B cell (primary cell): ENCODE data around the gene RNF8. TPM values are rescaled to one million over a fixed set of nuclear protein-coding genes. Genes with fewer than 3 reads are reported as not detected.

ENCODE experiments used
- ATAC-seq: fragments of 200-7000 bp; cut with Tn5 transposase; one replicate; pipeline ENCODE4 v1.10.0; 2021; ENCODE audit warnings: low read depth, mild to moderate bottlenecking, moderate number of reproducible peaks, moderate library complexity
- CTCF ChIA-PET: fragments of 350-600 bp; sonication (Branson Sonifier 250); formaldehyde crosslinking; loops from one replicate; lab custom pipeline; 2021; ENCODE audit warnings: antibody characterized with exemption, inconsistent platforms; lab: Charles Lee
- POLR2A ChIA-PET: fragments of 350-600 bp; sonication (Branson Sonifier 250); formaldehyde crosslinking; loops from one replicate; lab custom pipeline; 2021; ENCODE audit warnings: antibody characterized with exemption; lab: Charles Lee
- DNase-seq: peaks from one replicate; pipeline ENCODE4 v3.0.0; 2013
- H2AFZ ChIP-seq: 2 replicates; pipeline ENCODE4 v1.6.1; 2012; ENCODE audit warnings: mild to moderate bottlenecking, low read depth, low read length; ENCODE audit not compliant: insufficient read depth, poor library complexity, severe bottlenecking
- H3K27ac ChIP-seq, 2 donors: 1 replicate in 1 of 2; 2 replicates in 1 of 2; pipeline ENCODE4 v1.5.1; 2012 to 2013; ENCODE audit warnings: low read length in 2 of 2, mild to moderate bottlenecking in 2 of 2, moderate library complexity in 1 of 2
- H3K27me3 ChIP-seq, 4 experiments: fragments of 200-600 bp in 1 of 4; sonication (generic) in 1 of 4; replicated peaks in 1 of 4; 1 replicate in 2 of 4; 2 replicates in 2 of 4; pipeline versions ENCODE4 v1.6.1 to v1.7.0; 2013 to 2016; ENCODE audit warnings: low read length in 3 of 4, mild to moderate bottlenecking in 2 of 4, mixed read lengths in 1 of 4, moderate library complexity in 1 of 4; ENCODE audit not compliant: insufficient read depth in 4 of 4, control insufficient read depth in 3 of 4; ENCODE audit errors: control extremely low read depth in 1 of 4
- H3K36me3 ChIP-seq, 2 experiments: replicated peaks in 1 of 2; 1 replicate in 1 of 2; 2 replicates in 1 of 2; pipeline versions ENCODE4 v1.6.1 to v1.7.1; 2013; ENCODE audit warnings: low read length in 1 of 2; ENCODE audit not compliant: insufficient read depth in 2 of 2, control insufficient read depth in 1 of 2; ENCODE audit errors: control extremely low read depth in 1 of 2, extremely low read depth in 1 of 2
- H3K4me1 ChIP-seq, 2 donors: fragments of 200-600 bp in 1 of 2; sonication (generic) in 1 of 2; 1 replicate in 1 of 2; 2 replicates in 1 of 2; pipeline versions ENCODE4 v1.5.1 to v1.6.1; 2013 to 2017; ENCODE audit warnings: low read length in 2 of 2; ENCODE audit not compliant: control insufficient read depth in 2 of 2, insufficient read depth in 2 of 2
- H3K4me2 ChIP-seq: replicated peaks from 2 replicates; pipeline ENCODE3; 2012; ENCODE audit warnings: mild to moderate bottlenecking, low read depth, low read length; ENCODE audit not compliant: poor library complexity, severe bottlenecking
- H3K4me3 ChIP-seq, 5 experiments: fragments of 200-600 bp in 1 of 5; sonication (generic) in 1 of 5; 1 replicate in 3 of 5; 2 replicates in 2 of 5; pipeline versions ENCODE4 v1.5.1 to v1.7.0; 2011 to 2016; ENCODE audit warnings: low read length in 4 of 5, mild to moderate bottlenecking in 4 of 5, low read depth in 2 of 5, control low read depth in 1 of 5, moderate library complexity in 1 of 5; ENCODE audit not compliant: insufficient read depth in 1 of 5; ENCODE audit errors: control extremely low read depth in 1 of 5, extremely low read depth in 1 of 5
- H3K79me2 ChIP-seq: fragments of 200-600 bp; sonication (generic); one replicate; pipeline ENCODE4 v1.6.0; 2016; ENCODE audit warnings: low read length; ENCODE audit not compliant: control insufficient read depth, insufficient read depth
- H3K9ac ChIP-seq: fragments of 200-600 bp; sonication (generic); 2 replicates; pipeline ENCODE4 v1.6.1; 2017; ENCODE audit warnings: mild to moderate bottlenecking, low read length, moderate library complexity
- H3K9me3 ChIP-seq, 3 donors: one replicate each; pipeline versions ENCODE4 v1.6.1 to v1.7.1; 2013; ENCODE audit warnings: low read length in 2 of 3; ENCODE audit not compliant: control insufficient read depth in 2 of 3, insufficient read depth in 1 of 3; ENCODE audit errors: control extremely low read depth in 1 of 3
- H4K20me1 ChIP-seq: 2 replicates; pipeline ENCODE4 v1.6.0; 2012; ENCODE audit warnings: mild to moderate bottlenecking, low read length; ENCODE audit not compliant: insufficient read depth, control insufficient read depth, poor library complexity, severe bottlenecking
- H3K27ac Mint-ChIP-seq: one replicate; pipeline ENCODE4 v1.8.0; 2021; ENCODE audit warnings: mixed read lengths
- H3K27me3 Mint-ChIP-seq: one replicate; pipeline ENCODE4 v1.8.0; 2021; ENCODE audit warnings: mixed read lengths
- H3K4me1 Mint-ChIP-seq: one replicate; pipeline ENCODE4 v1.8.0; 2021; ENCODE audit warnings: mixed read lengths
- H3K4me3 Mint-ChIP-seq: one replicate; pipeline ENCODE4 v1.8.0; 2021; ENCODE audit warnings: mixed read lengths
- H3K9me3 Mint-ChIP-seq: one replicate; pipeline ENCODE4 v1.8.0; 2022; ENCODE audit warnings: mixed read lengths; ENCODE audit not compliant: insufficient read depth
- EZH2 ChIP-seq: IDR thresholded peaks from 2 replicates; pipeline ENCODE4 v1.6.1; 2012; ENCODE audit warnings: borderline replicate concordance, low read depth, mild to moderate bottlenecking, moderate library complexity, low read length; ENCODE audit not compliant: insufficient read depth, poor library complexity, severe bottlenecking
- WGBS: methylation state at CpG from one replicate; pipeline ENCODE4 v1.1.5; 2013; ENCODE audit warnings: missing lambda C conversion rate; ENCODE audit not compliant: insufficient coverage; 5-methylcytosine and 5-hydroxymethylcytosine counted together
- intact Hi-C: fragments of 100-400 bp; cut with micrococcal nuclease; formaldehyde crosslinking; loops from one replicate; pipeline ENCODE4 v1.10.0; 2022
- polyA plus RNA-seq: library from polyadenylated mRNA; depleted of rRNA; stranded (reverse); fragments of >200 nt; gene quantifications from 2 replicates; pipeline ENCODE4 v1.2.3, GENCODE V29; 2012
- total RNA-seq, 2 donors: library from RNA; stranded (reverse); fragments of 120-200 nt in 1 of 2; gene quantifications; 1 replicate in 1 of 2; 2 replicates in 1 of 2; pipeline versions ENCODE4 v1.2.3 to v1.2.4, GENCODE V29; 2013 to 2022
- TF ChIP-seq, protein P1 (sequence below): fragments of 200-600 bp; IDR thresholded peaks from one replicate; pipeline ENCODE4 v1.8.0; 2022; ENCODE audit warnings: antibody characterized with exemption, mild to moderate bottlenecking

The RNF8 gene
- total and polyA plus RNA-seq, 2 donors (not counting 1 experiment from before 2014, with no cell fraction given): 5.3 to 16.9 TPM

DNA sequence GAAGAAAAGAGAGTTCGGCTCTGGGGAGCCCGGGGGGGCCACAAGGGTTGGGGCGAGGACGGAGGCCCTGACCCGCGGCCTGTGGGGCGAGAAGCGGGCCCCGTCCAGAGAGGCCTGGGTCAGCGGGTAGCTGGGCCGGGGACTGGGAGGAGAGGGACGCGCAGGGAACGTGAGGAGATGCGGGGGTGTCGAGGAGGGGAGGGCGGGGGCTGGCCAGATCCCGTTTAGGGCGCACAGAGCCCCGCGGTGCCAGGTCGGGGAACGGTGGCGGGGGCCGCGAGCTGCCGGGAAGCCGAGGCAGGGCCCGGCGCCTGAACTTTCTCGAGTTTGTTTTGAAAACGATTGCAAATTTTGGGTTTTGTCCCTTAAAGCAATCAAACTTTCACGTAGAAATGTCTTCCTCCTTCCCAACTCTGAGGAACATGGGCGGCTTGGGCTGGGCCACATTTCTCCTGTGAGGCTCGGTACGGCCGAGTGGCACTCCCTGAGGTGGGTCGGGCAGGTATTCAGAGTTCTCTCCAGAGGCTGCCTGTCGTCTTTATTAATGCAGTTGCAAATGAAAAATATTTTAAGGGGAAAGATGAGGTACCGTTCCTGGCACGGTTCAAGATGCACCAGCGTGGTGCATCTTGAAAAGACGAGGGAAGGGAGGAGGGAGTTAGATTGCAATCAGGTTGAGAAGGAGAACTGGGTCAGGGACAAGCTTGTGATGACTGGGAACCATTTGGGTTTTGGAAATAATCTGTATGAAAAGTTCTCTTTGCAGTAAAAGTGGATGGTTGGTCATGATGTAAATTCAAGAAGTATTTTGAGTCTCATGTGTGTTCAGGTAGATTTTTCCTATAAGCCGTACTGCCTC is 972 bp downstream of the RNF8 start:
- H3K4me1 Mint-ChIP-seq: peaks cover 30% of the 10 kb centered on the region
- peak overlapping the region in 1 of 2 donors; percentile 83 for H3K27ac ChIP-seq
- intact Hi-C loops: loop anchor here (1.0 to 10.0 kb wide), 3 partner anchors 79 to 467 kb away; partner anchors contain the start of genes C6orf89, CMTR1 and ZFAND3

More for the DNA sequence above, 972 bp downstream of the RNF8 start:
- Histone ChIP-seq H3K9me3 (no peaks in the 10 kb centered on the region), H4K20me1 (peaks cover 16% of the 10 kb centered on the region), H3K9ac (peak overlapping the region; percentile 97), H3K4me1 (peaks cover 11 to 13% of the 10 kb centered on the region in 2 donors), H2AFZ (peak overlapping the region; percentile 100), H3K36me3 (no peaks in the 10 kb centered on the region), H3K79me2 (peaks cover 54% of the 10 kb centered on the region), H3K4me2 (peak overlapping the region; percentile 97), H3K27me3 (no peaks in the 10 kb centered on the region), H3K4me3 (peak overlapping the region; percentile 41 to 98 (median 92))
- 4% methylated on average over 39 of the region's 44 CpGs for WGBS
- TF ChIP-seq EZH2: no peak
- TF ChIP-seq, protein P1, sequence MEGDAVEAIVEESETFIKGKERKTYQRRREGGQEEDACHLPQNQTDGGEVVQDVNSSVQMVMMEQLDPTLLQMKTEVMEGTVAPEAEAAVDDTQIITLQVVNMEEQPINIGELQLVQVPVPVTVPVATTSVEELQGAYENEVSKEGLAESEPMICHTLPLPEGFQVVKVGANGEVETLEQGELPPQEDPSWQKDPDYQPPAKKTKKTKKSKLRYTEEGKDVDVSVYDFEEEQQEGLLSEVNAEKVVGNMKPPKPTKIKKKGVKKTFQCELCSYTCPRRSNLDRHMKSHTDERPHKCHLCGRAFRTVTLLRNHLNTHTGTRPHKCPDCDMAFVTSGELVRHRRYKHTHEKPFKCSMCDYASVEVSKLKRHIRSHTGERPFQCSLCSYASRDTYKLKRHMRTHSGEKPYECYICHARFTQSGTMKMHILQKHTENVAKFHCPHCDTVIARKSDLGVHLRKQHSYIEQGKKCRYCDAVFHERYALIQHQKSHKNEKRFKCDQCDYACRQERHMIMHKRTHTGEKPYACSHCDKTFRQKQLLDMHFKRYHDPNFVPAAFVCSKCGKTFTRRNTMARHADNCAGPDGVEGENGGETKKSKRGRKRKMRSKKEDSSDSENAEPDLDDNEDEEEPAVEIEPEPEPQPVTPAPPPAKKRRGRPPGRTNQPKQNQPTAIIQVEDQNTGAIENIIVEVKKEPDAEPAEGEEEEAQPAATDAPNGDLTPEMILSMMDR: no peak
- Mint-ChIP-seq H3K27me3 (no peaks in the 10 kb centered on the region), H3K27ac (peak overlapping the region; percentile 87), H3K9me3 (no peaks in the 10 kb centered on the region), H3K4me3 (peak overlapping the region; percentile 96)
- ChIA-PET CTCF (interaction anchor here (1.2 to 2.1 kb wide), 3 partner anchors 12 to 337 kb away, joined by 3 to 6 read pairs (median 4); no protein-coding TSS in a partner anchor), POLR2A (interaction anchor here (0.7 kb wide), 1 partner anchor 61 kb away, joined by 3 read pairs; no protein-coding TSS in a partner anchor)
- DNase-seq: no peak
- ATAC-seq: no peak
